Stimulated activated CD8-positive, alpha-beta memory T cell treated with anti-CD3 and anti-CD28 coated beads, Interleukin-15, amount 100 ng/mL, for 48 hours (primary cell): ENCODE results near the gene DRC7.
A peak's percentile ranks its signal among the peaks of the same experiment; 100 is the strongest.
"Not testable (repeated sequence)": the region's sequence is repeated elsewhere in the genome, so short reads cannot be mapped to it uniquely, and the experiment has no call there.

Experiments used
- DNase-seq, 2 donors: peaks; one replicate each; pipeline ENCODE4 v3.0.0-alpha.2; 2020; ENCODE audit warnings: low read depth in 2 of 2

DRC7 gene

DNA sequence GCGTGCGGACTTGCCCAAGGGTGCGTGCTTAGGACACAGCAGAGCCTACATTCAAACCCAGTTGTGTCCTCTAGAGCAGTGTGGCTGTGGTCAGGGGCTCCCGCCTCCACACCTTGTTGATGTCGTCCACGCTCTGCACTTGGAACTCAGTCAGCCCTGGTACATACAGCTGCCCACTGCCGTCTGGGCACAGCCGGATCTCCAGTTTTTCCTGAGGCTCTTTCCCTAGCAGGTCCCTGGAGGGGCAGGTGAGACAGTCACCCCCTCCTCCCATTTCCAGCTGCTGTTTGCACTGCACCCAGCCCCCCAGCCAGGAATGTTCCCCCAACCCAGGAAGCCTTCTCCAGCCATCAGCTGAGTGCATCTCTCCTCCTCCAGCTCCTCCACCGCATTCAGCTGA, 66.7 kb downstream of the DRC7 start:
- DNase-seq = no peak

DNA sequence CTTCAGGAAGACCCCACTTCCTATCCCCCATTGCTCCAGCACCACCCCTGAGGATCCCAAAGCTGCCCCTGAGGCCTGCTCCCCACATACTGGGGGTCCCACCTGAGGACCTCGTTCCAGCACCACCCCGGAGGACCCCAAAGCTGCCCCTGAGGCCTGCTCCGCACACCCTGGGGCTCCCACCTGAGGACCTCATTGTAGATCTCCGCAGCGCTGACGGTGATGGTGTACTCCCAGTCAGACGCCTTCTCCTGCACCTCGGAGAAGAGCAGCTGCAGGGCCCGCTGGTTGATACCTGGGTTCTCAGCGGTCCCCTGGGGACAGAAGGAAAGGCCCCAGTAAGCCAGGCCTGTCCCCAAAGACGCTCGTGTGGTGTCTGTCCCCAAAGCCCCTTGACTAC, 67.4 kb downstream of the DRC7 start:
- no peak for DNase-seq

DNA sequence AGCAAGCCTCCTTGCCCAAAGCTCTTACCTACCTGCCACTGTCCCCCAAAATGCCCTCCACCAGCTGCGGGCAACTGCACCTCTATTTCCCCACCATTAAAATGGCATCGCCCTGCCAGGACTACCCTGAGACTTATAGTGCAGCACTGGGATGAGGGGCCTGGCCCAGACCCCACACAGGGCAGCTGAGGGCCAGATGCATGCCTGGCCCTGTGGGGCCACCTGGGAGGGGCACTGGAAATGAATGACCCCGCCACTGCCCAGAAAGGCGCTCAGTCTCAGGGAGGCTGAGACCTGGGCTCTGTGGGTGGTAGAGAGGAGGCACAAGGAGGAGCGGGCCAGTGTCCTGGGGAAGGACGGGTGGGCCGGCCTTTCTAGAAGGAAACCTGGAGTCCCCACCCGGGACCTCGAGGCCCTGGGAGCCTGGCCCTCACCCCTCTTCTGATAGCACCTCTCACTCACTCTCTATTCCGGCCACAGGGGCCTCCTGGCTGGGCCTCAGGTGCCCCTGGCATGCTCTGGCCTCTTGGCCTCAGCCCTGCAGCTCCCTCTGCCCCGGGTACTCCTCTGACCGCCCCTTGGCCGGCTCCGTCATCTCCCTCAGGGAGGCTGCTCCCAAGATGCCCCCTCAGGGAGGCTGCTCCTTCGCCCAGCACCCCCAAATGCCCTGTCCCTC, 67.9 kb downstream of the DRC7 start:
- no peak for DNase-seq

DNA sequence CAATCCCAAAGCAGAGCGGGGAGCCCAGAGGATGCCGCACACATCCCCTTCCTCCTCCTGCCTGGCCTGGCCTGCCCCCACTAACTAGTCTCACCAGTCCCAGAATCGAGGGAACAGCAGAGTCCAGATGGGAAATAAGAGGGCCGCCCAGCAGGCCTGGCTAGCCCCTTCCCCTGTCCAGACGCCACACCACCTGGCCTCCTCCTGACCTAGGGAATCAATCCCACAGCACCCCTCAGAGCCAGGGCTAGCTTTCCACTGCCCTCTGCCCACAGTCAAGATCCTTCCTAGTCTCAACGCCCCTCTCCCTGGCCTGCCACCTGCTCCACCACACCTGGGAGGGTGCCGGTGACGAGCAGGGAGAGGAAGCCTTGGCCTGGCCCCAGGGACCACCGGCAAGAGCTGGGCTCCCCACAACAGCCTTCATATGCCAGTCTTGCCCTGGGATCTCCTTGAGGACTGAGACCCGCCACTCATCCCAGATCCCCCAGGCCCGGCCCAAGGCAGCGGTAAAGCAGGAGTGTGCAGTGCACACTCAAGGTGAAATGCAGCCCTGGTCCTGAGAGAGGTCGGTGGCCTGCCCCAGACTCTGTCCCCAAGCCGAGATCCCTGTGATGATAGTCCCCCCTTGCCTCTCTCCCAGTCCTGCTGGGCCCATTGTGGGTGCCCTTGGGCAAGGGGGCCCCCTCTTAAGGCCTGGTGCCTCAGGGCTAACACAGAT, 68.8 kb downstream of the DRC7 start:
- no peak for DNase-seq

DNA sequence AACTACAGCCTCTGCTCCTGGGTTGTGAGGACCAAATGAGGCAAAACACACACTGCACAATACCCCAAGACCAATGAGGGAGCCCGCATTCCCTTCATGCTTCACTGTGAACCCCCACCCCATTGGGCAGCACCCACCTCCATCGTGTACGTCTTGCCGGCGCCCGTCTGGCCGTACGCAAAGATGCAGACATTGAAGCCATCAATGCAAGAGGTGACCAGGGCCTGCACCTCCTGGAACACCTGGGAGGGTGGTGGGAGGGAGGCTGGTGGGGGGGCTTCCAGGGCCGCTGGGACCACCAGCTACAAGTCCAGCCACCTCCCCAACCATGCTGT, 69.4 kb downstream of the DRC7 start:
- DNase-seq = no peak

DNA sequence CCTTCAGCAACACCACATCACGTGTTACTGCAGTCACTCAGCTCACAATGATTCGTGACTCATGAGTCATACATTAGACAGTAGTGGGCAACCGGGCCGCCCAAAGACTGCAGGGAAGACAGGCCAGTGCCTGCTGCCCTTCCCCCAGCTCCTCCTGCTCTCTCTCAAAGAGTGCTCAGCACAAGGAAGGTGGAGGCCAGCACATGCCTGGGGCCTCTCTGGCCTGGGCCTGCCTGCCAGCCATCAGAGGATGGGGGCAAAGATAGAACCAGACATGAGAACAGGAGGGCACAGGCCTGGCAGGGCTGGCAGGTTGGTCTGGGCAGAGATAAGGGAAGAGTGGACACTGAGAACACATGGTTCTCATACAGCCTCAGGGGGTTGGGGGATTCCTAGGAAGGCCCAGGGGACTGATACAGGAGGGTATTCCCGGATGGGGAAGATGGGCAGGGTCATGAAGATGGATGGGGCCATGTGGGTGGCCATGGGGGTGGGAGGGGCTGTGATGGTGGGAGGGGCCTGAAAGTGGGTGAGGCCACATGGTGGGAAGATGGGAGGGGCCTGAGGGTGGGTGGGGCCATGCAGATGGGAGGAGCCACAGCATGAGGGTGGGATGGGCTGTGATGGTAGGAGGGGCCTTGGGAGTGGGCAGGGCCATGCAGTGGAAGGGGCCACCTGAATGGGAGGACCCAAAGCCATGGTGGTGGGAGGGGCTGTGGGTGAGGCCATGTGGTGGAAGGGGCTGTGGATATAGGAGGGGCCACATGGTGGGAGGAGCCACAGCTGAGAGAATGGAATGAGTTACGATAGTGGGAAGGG, 69.9 kb downstream of the DRC7 start:
- peak in 1 of 2 donors; percentile 30 for DNase-seq

DNA sequence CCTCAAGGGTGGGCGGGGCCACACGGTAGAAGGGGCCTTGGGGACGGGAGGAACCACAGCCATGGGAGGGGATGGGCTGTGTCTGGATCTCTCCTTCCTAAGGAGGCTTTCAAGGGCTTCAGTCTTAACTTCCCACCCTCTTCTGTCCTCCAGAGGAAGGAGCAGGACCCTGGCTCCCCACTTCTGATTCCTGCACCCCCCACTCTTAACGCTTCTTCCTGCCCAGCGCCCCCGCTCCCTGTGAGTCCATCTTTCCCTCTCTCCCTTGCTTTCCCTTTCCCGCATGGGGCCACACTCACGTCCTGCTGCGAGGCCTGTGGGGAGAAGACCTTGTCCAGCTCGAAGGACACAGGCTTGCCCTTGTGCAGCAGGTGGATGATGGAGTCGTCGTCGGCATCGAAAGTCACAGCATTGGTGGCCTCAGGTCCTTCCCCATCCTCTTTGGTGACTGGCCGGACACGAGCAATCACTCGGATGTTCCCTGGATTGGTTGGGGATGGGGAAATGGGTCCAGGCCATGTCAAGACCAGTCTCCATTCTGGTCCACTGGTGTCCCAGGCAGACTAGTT, 70.6 kb downstream of the DRC7 start:
- DNase-seq = no peak

DNA sequence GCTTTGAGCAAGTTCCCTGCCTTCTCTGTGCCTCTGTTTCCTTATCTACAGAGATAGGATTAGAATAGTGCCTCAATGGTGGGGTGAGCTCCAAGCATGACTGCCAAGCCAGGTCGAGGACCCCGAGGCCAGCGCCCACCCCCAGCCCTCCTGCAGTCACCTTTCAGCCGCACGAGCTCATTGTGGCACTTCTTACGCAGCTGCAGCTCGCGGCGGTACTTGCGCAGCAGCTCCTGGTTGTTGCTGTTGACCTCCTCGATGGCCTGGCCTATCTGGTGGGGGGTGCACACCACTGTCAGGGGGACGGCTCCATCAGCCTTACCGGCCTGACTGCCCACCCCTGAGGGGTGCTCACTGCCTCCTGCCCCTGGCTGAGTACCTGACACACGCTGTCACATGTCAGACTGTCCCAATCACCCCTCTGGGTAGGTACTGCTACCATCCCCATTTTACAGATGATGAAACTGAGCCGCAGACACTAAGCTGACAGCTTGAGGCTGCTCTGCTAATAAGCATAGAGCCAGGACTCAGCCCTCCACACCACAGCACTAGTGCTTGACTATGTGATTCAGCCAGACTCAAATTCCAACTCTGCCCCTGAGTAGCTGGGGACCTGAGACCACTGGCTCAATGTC, 72.2 kb downstream of the DRC7 start:
- no peak for DNase-seq

DNA sequence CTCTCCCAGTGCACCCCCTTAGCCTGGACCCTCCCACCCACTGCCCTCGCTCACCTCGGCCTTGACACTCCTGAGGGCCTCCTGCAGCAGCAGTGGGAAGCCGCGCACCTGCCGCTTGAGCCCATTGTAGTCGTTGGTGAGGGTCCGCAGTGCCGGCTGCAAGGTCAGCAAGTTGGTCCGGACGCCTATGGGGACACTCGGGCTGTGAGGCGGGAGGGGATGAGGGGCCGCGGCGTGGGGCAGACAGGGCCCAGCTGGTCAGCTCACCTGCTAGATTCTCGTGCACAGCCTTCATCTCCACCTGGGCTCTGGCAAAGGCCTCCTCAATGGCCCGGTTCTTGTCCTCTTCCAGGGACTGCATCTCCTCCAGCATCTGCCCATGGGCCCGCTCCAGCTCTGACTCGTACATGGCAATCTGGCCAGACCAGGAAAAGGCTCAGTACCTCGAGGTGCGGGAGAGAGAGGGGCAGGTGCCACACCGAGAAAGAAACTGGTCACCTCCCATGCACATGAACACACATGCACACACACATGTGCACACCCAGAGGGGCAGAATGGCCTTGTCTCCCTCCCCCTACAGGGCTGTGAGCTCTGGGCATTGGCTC, 75.0 kb downstream of the DRC7 start:
- DNase-seq = no peak

DNA sequence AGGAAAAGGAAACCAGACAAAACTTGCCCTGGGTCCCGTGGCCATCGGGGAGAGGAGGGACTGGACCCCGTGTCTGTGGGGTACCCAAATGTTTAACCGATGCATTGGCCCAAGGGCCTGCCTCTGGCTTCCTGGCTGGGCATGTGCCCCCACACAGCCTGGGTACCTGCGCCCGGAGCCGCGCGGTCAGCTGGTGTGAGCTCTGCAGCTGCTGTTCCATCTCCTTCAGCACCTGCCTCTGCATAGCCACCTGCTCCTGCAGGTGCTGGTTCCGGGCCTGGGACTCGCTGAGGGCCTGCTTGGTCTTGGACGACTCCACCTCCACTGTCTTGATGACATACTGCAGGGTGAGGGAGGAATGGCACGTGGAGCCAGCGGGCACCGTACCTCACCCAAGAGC, 75.8 kb downstream of the DRC7 start:
- no peak for DNase-seq

DNA sequence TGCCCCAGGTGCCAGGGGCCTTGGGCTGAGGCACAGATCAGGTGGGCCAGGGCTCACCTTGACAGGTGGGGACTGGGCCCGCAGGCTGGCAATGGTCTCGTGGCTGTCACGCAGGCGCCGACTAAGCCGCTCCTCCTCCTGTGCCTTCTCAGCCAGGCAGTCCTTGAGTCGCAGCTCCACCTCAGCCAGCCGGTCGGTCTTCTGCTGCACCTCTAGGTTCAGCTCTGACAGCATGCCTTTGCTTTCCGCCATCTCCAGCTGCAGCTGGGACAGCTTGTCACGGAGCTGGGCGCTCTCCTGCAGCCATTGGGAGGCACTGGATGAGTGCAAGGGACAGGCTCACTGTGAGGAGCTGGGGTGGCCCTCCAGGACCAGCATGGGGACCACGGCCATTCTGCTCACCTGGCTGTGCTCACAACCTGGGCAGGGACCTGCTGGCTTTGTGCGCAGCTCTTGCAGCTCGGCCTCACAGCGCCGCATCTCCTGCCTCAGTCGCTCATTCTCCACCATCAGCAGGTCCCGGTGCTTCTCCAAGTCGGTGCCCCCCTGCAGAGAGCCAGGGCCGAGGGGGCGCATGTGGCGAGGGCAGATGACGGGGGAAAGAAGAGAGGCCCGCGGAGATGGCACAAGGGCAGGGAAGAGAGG, 76.7 kb downstream of the DRC7 start:
- no peak for DNase-seq

DNA sequence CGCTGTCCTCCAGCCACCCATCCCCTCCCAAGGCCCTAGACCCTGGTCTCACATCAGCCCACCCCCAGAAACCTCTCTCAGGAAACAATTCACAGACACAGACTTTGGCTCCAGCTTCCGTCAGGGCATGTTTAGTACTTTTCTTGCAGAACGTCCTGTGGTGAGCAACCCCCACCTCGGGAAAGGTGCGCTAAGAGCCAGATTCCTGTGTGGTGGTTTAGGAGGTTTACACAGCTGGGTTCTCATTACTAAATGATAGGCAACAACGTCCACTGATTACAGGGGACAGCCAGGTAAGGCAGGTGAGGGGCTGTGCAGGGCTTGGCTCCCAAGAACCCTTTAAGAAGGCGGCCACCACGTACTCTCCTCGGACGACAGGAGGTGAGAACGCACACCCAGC, 78.4 kb downstream of the DRC7 start:
- no peak for DNase-seq

DNA sequence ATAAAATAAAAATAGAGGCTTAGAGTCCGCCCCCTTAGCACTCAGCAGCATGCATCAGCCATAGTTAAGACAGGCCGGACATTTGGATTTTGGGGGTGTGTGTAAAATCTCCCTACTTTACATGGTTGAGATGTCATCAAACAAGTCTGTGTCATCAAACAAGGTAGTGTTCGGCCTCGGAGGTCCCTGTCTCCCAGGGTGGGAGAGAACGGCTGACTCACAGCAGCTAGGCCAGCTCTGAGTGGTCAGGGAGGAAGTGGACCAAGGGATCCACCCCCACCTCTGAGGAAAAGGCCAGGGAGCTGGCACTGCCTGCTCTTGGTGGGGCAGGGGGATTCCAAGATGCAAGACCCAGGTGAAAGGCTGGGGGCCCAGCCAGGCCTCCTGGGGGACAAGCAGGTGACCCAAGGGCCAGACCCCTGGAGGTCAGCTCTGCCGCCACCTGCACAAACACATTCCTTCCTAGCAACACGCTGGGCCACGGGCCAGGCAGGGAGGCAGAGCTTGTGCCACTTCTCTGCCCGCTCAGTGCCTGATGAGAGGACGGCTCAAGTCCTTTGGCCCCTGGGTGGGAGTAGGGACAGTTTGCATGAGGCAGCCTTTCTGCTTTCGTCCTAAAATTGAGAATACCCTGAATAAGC, 79.2 kb downstream of the DRC7 start:
- no peak for DNase-seq

DNA sequence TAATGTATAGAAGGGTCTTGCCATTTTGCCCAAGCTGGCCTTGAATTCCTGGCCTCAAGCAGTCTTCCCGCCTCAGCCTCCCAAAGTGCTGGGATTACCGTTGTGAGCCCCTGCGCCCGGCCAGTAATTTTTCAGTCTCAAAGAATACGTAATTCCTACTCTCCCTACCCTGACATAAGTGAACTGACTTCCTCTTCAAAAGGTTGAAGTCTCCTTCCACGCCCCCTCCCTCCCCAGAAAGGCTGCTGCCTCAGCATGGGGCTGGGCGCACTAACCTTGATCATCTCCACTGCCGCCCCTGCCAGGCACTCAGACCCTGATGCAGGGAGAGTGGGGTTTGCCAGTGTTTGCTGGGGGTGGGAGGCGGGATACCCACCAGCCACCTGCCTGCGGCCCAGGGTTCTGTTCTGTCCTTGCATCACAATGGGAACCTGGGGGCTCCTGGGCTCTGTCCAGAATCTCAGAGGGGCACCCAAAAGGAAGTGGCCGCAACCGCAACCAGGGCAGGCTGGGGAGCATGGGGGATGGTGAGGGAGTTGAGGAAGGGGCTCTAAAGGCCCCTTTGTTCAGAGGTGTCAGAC, 80.2 kb downstream of the DRC7 start:
- DNase-seq = no peak

DNA sequence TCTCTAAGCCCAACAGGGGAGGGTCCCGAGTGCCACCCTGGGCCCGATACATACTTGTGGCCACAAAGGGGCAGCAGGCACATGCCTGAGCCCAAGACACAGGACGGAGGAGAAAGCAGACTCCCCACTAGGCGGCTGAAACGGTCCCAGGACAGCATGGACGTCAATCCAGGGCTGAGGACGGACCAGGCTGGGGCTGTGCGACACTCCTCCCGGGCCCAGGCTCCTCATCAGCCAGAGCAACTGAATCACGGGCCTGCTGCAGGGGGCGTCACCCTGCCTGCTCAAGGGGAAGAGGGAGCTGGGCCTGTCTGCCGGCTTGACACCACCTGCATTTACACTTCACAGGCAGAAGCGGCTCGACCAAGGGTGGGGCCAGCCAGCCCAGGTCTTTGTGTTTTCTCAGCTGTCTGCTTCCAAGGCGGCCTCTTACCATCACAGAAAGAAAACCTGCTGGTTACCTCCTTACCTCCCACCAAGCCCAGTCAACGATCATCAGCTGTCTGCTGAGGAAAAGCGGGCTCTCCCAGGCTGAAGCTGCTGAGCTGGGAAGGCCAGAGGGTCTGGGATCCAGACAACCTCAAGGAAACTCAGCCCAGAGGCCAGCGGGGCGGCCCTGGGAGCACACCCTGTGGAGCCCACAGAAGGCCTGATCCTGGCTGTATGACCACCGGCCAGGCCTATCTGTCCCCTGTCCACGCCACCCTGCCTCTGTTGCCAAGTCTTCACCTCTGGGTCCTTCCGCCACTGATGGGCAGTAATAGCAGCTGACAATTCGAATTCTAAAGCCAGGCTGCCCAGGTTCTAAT, 81.3 kb downstream of the DRC7 start:
- no peak for DNase-seq

DNA sequence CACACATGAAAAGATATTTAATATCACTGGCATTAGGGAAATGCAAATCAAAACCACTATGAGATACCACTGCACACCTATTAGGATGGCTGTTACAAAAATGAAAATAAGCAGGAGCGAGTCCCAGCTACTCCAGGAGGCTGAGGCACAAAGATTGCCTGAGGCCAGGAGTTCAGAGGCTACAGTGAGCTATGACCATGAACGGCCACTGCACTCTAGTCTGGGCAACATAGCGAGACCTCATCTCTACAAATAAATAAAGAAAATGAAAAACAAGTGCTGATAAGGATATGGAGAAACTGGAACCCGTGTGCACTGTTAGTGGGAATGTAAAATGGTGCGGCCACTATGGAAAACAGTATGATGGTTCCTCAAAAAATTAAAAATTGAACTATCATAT, 84.1 kb downstream of the DRC7 start:
- DNase-seq = no peak

DNA sequence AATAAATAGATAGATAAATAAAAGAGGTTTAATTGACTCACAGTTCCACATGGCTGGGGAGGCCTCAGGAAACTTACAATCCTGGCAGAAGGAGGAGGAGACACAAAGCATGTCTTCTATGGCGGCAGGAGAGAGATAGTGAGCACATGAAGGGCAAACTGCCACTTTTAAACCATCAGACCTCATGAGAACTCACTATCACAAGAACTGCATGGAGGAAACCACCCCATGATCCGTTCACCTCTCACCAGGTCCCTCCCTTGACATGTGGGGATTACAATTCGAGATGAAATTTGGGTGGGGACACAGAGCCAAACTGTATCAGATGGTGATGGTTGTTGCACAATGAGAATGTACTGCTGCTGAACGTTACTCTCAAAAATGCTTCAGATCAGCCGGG, 85.2 kb downstream of the DRC7 start:
- not testable (repeated sequence) for DNase-seq

DNA sequence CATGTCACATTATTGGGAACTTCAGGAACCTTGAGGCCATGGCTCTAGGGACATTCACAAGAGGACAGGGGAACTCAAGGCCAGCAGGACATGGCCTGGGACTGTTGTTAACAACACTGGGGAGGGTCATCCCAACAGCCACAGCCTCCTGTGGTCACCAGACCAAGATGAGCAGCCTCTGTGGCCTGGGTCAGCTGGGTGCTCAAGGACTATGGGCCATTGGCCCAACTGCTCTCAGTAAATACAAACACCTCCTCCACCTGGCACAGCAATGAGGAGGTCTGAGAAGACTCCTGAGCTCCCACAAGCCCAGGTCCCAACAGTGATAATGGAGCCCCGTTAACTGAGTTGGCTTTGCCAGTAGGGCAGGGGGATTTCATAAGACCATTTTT, 86.7 kb downstream of the DRC7 start:
- DNase-seq = no peak
